Stimulated activated effector memory CD8-positive, alpha-beta T cell treated with anti-CD3 and anti-CD28 coated beads, Interleukin-12 subunit alpha, Interleukin-12 subunit beta, amount 100 ng/mL, for 72 hours (primary cell): ENCODE measurements around the gene PKN2.
A peak's percentile ranks its signal among the peaks of the same experiment; 100 is the strongest.
"Not testable (repeated sequence)": the region's sequence is repeated elsewhere in the genome, so short reads cannot be mapped to it uniquely, and the experiment has no call there.

Experiments
- ATAC-seq: fragments of 150-1000 bp; cut with Tn5 transposase; 2 replicates; pipeline ENCODE4 v1.10.0; 2021
- DNase-seq, 2 donors: peaks; one replicate each; pipeline ENCODE4 v3.0.0; 2021 to 2022; ENCODE audit warnings: low spot score in 2 of 2
- H3K27ac Mint-ChIP-seq: one replicate; pipeline ENCODE4 v1.8.0; 2022; ENCODE audit warnings: mild to moderate bottlenecking, mixed read lengths
- H3K36me3 Mint-ChIP-seq: one replicate; pipeline ENCODE4 v1.8.0; 2022; ENCODE audit warnings: mild to moderate bottlenecking, mixed read lengths
- H3K4me1 Mint-ChIP-seq: one replicate; pipeline ENCODE4 v1.8.0; 2022; ENCODE audit warnings: mixed read lengths
- H3K4me3 Mint-ChIP-seq: one replicate; pipeline ENCODE4 v1.8.0; 2022; ENCODE audit warnings: mild to moderate bottlenecking, mixed read lengths
- H3K9me3 Mint-ChIP-seq: one replicate; pipeline ENCODE4 v1.8.0; 2022; ENCODE audit warnings: mixed read lengths

The PKN2 gene

GRCh38 chr1:88847643-88848042 lies 163.6 kb downstream of the PKN2 start:
- Mint-ChIP-seq H3K36me3 (peaks cover 22% of the 10 kb centered on the region), H3K4me1 (no peaks in the 10 kb centered on the region), H3K4me3 (no peak overlapping the region), H3K27ac (no peak overlapping the region), H3K9me3 (no peaks in the 10 kb centered on the region)
- DNase-seq (no peak), ATAC-seq (no peak)

- H3K4me3 Mint-ChIP-seq, result no peak overlapping the region
- DNase-seq (no peak), ATAC-seq (no peak)
- H3K9me3 Mint-ChIP-seq, result no peaks in the 10 kb centered on the region
- peak overlapping the region; percentile 73 for H3K27ac Mint-ChIP-seq
- no peaks in the 10 kb centered on the region for H3K4me1 Mint-ChIP-seq
- peaks cover 59% of the 10 kb centered on the region for H3K36me3 Mint-ChIP-seq
Observed at GRCh38 chr1:88851303-88852063, 167.4 kb downstream of the PKN2 start.

- H3K4me3 Mint-ChIP-seq, result peak overlapping the region; percentile 39
- ATAC-seq, result peak; percentile 72
- H3K9me3 Mint-ChIP-seq, result no peaks in the 10 kb centered on the region
- H3K4me1 Mint-ChIP-seq, result peaks cover 49% of the 10 kb centered on the region
- peak overlapping the region; percentile 38 for H3K27ac Mint-ChIP-seq
- peaks cover 58% of the 10 kb centered on the region for H3K36me3 Mint-ChIP-seq
- DNase-seq, result no peak
Observed at GRCh38 chr1:88867743-88868521, 183.9 kb downstream of the PKN2 start.

GRCh38 chr1:88869644-88870043 lies 185.6 kb downstream of the PKN2 start:
- peaks cover 47% of the 10 kb centered on the region for H3K4me1 Mint-ChIP-seq
- H3K36me3 Mint-ChIP-seq, result peaks cover 62% of the 10 kb centered on the region
- not testable (repeated sequence) for H3K27ac Mint-ChIP-seq, DNase-seq, ATAC-seq, H3K9me3 Mint-ChIP-seq, H3K4me3 Mint-ChIP-seq

- H3K4me3 Mint-ChIP-seq, result no peak overlapping the region
- no peaks in the 10 kb centered on the region for H3K9me3 Mint-ChIP-seq
- DNase-seq (no peak), ATAC-seq (no peak)
- peaks cover 34% of the 10 kb centered on the region for H3K4me1 Mint-ChIP-seq
- H3K27ac Mint-ChIP-seq, result no peak overlapping the region
- peaks cover 76% of the 10 kb centered on the region for H3K36me3 Mint-ChIP-seq
Observed at GRCh38 chr1:88873737-88874349, 189.8 kb downstream of the PKN2 start.

- DNase-seq (no peak), ATAC-seq (no peak)
- H3K4me3 Mint-ChIP-seq, result no peak overlapping the region
- H3K9me3 Mint-ChIP-seq, result no peaks in the 10 kb centered on the region
- H3K36me3 Mint-ChIP-seq, result peaks cover 78% of the 10 kb centered on the region
- H3K27ac Mint-ChIP-seq, result no peak overlapping the region
- H3K4me1 Mint-ChIP-seq, result peaks cover 27% of the 10 kb centered on the region
Observed at GRCh38 chr1:88875595-88875994, 191.5 kb downstream of the PKN2 start.

GRCh38 chr1:88876573-88877365 lies 192.7 kb downstream of the PKN2 start:
- Mint-ChIP-seq H3K36me3 (peaks cover 78% of the 10 kb centered on the region), H3K27ac (no peak overlapping the region), H3K9me3 (no peaks in the 10 kb centered on the region), H3K4me3 (no peak overlapping the region), H3K4me1 (peaks cover 27% of the 10 kb centered on the region)
- ATAC-seq (no peak), DNase-seq (no peak)

GRCh38 chr1:88877382-88877825 lies 193.3 kb downstream of the PKN2 start:
- ATAC-seq (no peak), DNase-seq (no peak)
- Mint-ChIP-seq H3K36me3 (peaks cover 78% of the 10 kb centered on the region), H3K27ac (peak overlapping the region; percentile 17), H3K4me3 (no peak overlapping the region), H3K4me1 (peaks cover 27% of the 10 kb centered on the region), H3K9me3 (no peaks in the 10 kb centered on the region)

- no peak overlapping the region for H3K4me3 Mint-ChIP-seq
- peaks cover 27% of the 10 kb centered on the region for H3K4me1 Mint-ChIP-seq
- H3K36me3 Mint-ChIP-seq, result peaks cover 78% of the 10 kb centered on the region
- H3K27ac Mint-ChIP-seq, result peak overlapping the region; percentile 17
- DNase-seq (no peak), ATAC-seq (no peak)
- no peaks in the 10 kb centered on the region for H3K9me3 Mint-ChIP-seq
Observed at GRCh38 chr1:88877911-88878310, 193.8 kb downstream of the PKN2 start.

- Mint-ChIP-seq H3K4me1 (peaks cover 25% of the 10 kb centered on the region), H3K4me3 (no peak overlapping the region), H3K27ac (no peak overlapping the region), H3K9me3 (no peaks in the 10 kb centered on the region), H3K36me3 (peaks cover 78% of the 10 kb centered on the region)
- ATAC-seq (no peak), DNase-seq (no peak)
Observed at GRCh38 chr1:88878731-88879130, 194.7 kb downstream of the PKN2 start.

- H3K4me1 Mint-ChIP-seq, result peaks cover 25% of the 10 kb centered on the region
- DNase-seq, H3K9me3 Mint-ChIP-seq, H3K27ac Mint-ChIP-seq, ATAC-seq, H3K4me3 Mint-ChIP-seq: not testable (repeated sequence)
- H3K36me3 Mint-ChIP-seq, result peaks cover 86% of the 10 kb centered on the region
Observed at GRCh38 chr1:88880717-88881116, 196.6 kb downstream of the PKN2 start.

- H3K9me3 Mint-ChIP-seq, result no peaks in the 10 kb centered on the region
- H3K36me3 Mint-ChIP-seq, result peaks cover 99% of the 10 kb centered on the region
- no peak overlapping the region for H3K4me3 Mint-ChIP-seq
- ATAC-seq (no peak), DNase-seq (no peak)
- no peak overlapping the region for H3K27ac Mint-ChIP-seq
- peaks cover 26% of the 10 kb centered on the region for H3K4me1 Mint-ChIP-seq
Observed at GRCh38 chr1:88883156-88883555, 199.1 kb downstream of the PKN2 start.
